CD4-positive, alpha-beta T cell (primary cell): ENCODE measurements around the gene PARK7. TPM values are rescaled to one million over a fixed set of nuclear protein-coding genes. Genes with fewer than 3 reads are reported as not detected.

ENCODE experiments used
- ATAC-seq: fragments of 200-7000 bp; cut with Tn5 transposase; one replicate; pipeline ENCODE4 v1.10.0; 2022; ENCODE audit warnings: mild to moderate bottlenecking; ENCODE audit not compliant: poor library complexity
- CTCF ChIA-PET: fragments of 350-600 bp; sonication (Branson Sonifier 250); formaldehyde crosslinking; loops from one replicate; lab custom pipeline; 2021; ENCODE audit warnings: antibody characterized with exemption, inconsistent platforms; lab: Charles Lee
- POLR2A ChIA-PET: fragments of 350-600 bp; sonication (Branson Sonifier 250); formaldehyde crosslinking; loops from one replicate; lab custom pipeline; 2021; ENCODE audit warnings: antibody characterized with exemption, inconsistent platforms; lab: Charles Lee
- DNase-seq, 14 experiments: peaks; one replicate each; pipeline ENCODE4 v3.0.0-alpha.2; 2013 to 2020; ENCODE audit warnings: mixed read lengths in 2 of 14
- H3K27ac ChIP-seq, 2 donors: one replicate each; pipeline versions ENCODE4 v1.5.1 to v1.7.0; 2013; ENCODE audit warnings: low read length in 2 of 2, low read depth in 1 of 2, mild to moderate bottlenecking in 1 of 2
- H3K27me3 ChIP-seq, 2 experiments: 1 replicate in 1 of 2; 2 replicates in 1 of 2; pipeline versions ENCODE4 v1.6.1 to v1.7.0; 2013; ENCODE audit warnings: low read length in 2 of 2, control low read depth in 1 of 2, mild to moderate bottlenecking in 1 of 2, moderate library complexity in 1 of 2; ENCODE audit not compliant: insufficient read depth in 2 of 2, control insufficient read depth in 1 of 2
- H3K36me3 ChIP-seq: one replicate; pipeline ENCODE4 v1.6.1; 2013; ENCODE audit warnings: low read length, control low read depth; ENCODE audit not compliant: insufficient read depth
- H3K4me1 ChIP-seq: one replicate; pipeline ENCODE4 v1.6.1; 2013; ENCODE audit warnings: low read length, control low read depth; ENCODE audit not compliant: insufficient read depth
- H3K4me3 ChIP-seq: one replicate; pipeline ENCODE4 v1.5.1; 2013; ENCODE audit warnings: mild to moderate bottlenecking, low read length, moderate library complexity
- H3K9me3 ChIP-seq, 2 experiments: 1 replicate in 1 of 2; 2 replicates in 1 of 2; pipeline versions ENCODE4 v1.6.1 to v1.7.0; 2013; ENCODE audit warnings: low read length in 2 of 2, mild to moderate bottlenecking in 2 of 2, control low read depth in 1 of 2, moderate library complexity in 1 of 2; ENCODE audit not compliant: control insufficient read depth in 1 of 2, insufficient read depth in 1 of 2
- H3K27ac Mint-ChIP-seq: one replicate; pipeline ENCODE4 v1.8.0; 2020; ENCODE audit warnings: mixed read lengths
- H3K27me3 Mint-ChIP-seq: one replicate; pipeline ENCODE4 v1.8.0; 2021; ENCODE audit warnings: mixed read lengths
- H3K36me3 Mint-ChIP-seq: one replicate; pipeline ENCODE4 v1.8.0; 2021; ENCODE audit warnings: low read depth, mixed read lengths
- H3K4me1 Mint-ChIP-seq: one replicate; pipeline ENCODE4 v1.8.0; 2021; ENCODE audit warnings: low read depth, mixed read lengths
- H3K4me3 Mint-ChIP-seq: one replicate; pipeline ENCODE4 v1.8.0; 2020; ENCODE audit warnings: mild to moderate bottlenecking, mixed read lengths
- H3K9me3 Mint-ChIP-seq: one replicate; pipeline ENCODE4 v1.8.0; 2020; ENCODE audit warnings: mixed read lengths
- intact Hi-C, 2 experiments: fragments of 100-400 bp; cut with DNase I in 1 of 2; cut with micrococcal nuclease in 1 of 2; formaldehyde crosslinking; loops; one replicate each; pipeline versions ENCODE4 v1.15.1 to v1.9.0; 2023 to 2025; cut with DNase I, micrococcal nuclease
- total RNA-seq, 174 experiments: library from RNA in 2 of 174; stranded (reverse) in 2 of 174; gene quantifications; one replicate each; pipeline ENCODE4 v1.2.3 and lab custom pipeline; 2021 to 2026
- TF ChIP-seq, protein P1 (sequence below): fragments of 200-600 bp; IDR thresholded peaks from one replicate; pipeline ENCODE4 v1.8.0; 2022; ENCODE audit warnings: antibody characterized with exemption, mild to moderate bottlenecking

PARK7 gene
- total RNA-seq, 2 experiments from 2014 or later: 57.7 to 62.4 TPM

DNA sequence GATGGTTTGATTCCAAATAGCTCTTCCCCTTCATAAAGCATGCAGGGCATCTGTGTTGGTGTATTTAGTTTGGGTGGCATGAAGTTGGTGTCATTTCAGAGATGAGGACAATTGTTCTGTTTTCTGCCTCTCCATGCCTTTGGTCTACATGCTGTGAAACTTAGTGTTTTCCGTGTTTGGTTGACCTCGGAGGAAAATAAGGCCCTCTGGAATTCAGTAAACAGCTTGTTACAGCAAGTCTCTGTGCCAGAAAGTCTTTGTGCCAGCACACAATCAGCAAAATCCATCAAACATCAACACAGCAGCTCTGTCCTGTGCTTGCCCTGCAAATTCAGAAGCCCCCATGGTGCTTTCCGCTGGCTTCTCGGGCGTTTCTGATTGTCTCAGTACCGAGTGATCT is 9.5 kb downstream of the PARK7 start:
- Mint-ChIP-seq H3K27me3 (no peaks in the 10 kb centered on the region), H3K27ac (no peak overlapping the region), H3K4me1 (peaks cover 29% of the 10 kb centered on the region), H3K36me3 (peaks cover 73% of the 10 kb centered on the region), H3K4me3 (no peak overlapping the region), H3K9me3 (no peaks in the 10 kb centered on the region)
- Histone ChIP-seq H3K4me3 (no peak overlapping the region), H3K27me3 (no peaks in the 10 kb centered on the region), H3K9me3 (no peaks in the 10 kb centered on the region), H3K36me3 (peaks cover 73% of the 10 kb centered on the region), H3K27ac (no peak overlapping the region), H3K4me1 (peaks cover 8% of the 10 kb centered on the region)
- DNase-seq (no peak), ATAC-seq (no peak)
- CTCF ChIA-PET: no interaction called here
- TF ChIP-seq, protein P1, sequence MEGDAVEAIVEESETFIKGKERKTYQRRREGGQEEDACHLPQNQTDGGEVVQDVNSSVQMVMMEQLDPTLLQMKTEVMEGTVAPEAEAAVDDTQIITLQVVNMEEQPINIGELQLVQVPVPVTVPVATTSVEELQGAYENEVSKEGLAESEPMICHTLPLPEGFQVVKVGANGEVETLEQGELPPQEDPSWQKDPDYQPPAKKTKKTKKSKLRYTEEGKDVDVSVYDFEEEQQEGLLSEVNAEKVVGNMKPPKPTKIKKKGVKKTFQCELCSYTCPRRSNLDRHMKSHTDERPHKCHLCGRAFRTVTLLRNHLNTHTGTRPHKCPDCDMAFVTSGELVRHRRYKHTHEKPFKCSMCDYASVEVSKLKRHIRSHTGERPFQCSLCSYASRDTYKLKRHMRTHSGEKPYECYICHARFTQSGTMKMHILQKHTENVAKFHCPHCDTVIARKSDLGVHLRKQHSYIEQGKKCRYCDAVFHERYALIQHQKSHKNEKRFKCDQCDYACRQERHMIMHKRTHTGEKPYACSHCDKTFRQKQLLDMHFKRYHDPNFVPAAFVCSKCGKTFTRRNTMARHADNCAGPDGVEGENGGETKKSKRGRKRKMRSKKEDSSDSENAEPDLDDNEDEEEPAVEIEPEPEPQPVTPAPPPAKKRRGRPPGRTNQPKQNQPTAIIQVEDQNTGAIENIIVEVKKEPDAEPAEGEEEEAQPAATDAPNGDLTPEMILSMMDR: no peak
- intact Hi-C loops: no loop called here
- POLR2A ChIA-PET: no interaction called here

GRCh38 chr1:7972285-7972684 is 10.8 kb downstream of the PARK7 start:
- H3K27ac ChIP-seq: no peak overlapping the region
- H3K36me3 ChIP-seq: peaks cover 70% of the 10 kb centered on the region
- H3K9me3 ChIP-seq: no peaks in the 10 kb centered on the region
- CTCF ChIA-PET: interaction anchor here (1.3 kb wide), 1 partner anchor 11 kb away, joined by 3 read pairs; no protein-coding TSS in a partner anchor
- H3K4me1 Mint-ChIP-seq: peaks cover 16% of the 10 kb centered on the region
- no peaks in the 10 kb centered on the region for H3K27me3 ChIP-seq
- TF ChIP-seq, protein P1: no peak
- no peaks in the 10 kb centered on the region for H3K27me3 Mint-ChIP-seq
- peaks cover 67% of the 10 kb centered on the region for H3K36me3 Mint-ChIP-seq
- H3K9me3 Mint-ChIP-seq: no peaks in the 10 kb centered on the region
- no peak overlapping the region for H3K27ac Mint-ChIP-seq
- intact Hi-C loops: no loop called here
- DNase-seq (no peak), ATAC-seq (no peak)
- H3K4me3 ChIP-seq: no peak overlapping the region
- no peak overlapping the region for H3K4me3 Mint-ChIP-seq
- POLR2A ChIA-PET: no interaction called here
- H3K4me1 ChIP-seq: peaks cover 2% of the 10 kb centered on the region

GRCh38 chr1:7973086-7973485 is 11.6 kb downstream of the PARK7 start:
- no peaks in the 10 kb centered on the region for H3K9me3 ChIP-seq
- CTCF ChIA-PET: interaction anchor here (1.3 kb wide), 1 partner anchor 10 kb away, joined by 3 read pairs; no protein-coding TSS in a partner anchor
- Mint-ChIP-seq H3K27me3 (no peaks in the 10 kb centered on the region), H3K4me3 (no peak overlapping the region), H3K9me3 (no peaks in the 10 kb centered on the region), H3K27ac (no peak overlapping the region), H3K36me3 (peaks cover 67% of the 10 kb centered on the region), H3K4me1 (peaks cover 12% of the 10 kb centered on the region)
- no peaks in the 10 kb centered on the region for H3K4me1 ChIP-seq
- TF ChIP-seq, protein P1: no peak
- ATAC-seq (no peak), DNase-seq (no peak)
- no peak overlapping the region for H3K4me3 ChIP-seq
- H3K27ac ChIP-seq: no peak overlapping the region
- intact Hi-C loops: no loop called here
- POLR2A ChIA-PET: no interaction called here
- peaks cover 66% of the 10 kb centered on the region for H3K36me3 ChIP-seq
- H3K27me3 ChIP-seq: no peaks in the 10 kb centered on the region
